TTC549 (cell line): ENCODE data around the gene SERHL2.
"Not testable (repeated sequence)": the region's sequence is repeated elsewhere in the genome, so short reads cannot be mapped to it uniquely, and the experiment has no call there.

Experiments
- FAIRE-seq: peaks from 2 replicates; lab custom pipeline; 2012; peaks lifted over from hg19 to GRCh38; lab: Jason Lieb, UNC

The SERHL2 gene

GRCh38 chr22:42608136-42608822 is 54.5 kb downstream of the SERHL2 start:
- FAIRE-seq = no peak

GRCh38 chr22:42608823-42609361 is 55.1 kb downstream of the SERHL2 start:
- no peak for FAIRE-seq

DNA sequence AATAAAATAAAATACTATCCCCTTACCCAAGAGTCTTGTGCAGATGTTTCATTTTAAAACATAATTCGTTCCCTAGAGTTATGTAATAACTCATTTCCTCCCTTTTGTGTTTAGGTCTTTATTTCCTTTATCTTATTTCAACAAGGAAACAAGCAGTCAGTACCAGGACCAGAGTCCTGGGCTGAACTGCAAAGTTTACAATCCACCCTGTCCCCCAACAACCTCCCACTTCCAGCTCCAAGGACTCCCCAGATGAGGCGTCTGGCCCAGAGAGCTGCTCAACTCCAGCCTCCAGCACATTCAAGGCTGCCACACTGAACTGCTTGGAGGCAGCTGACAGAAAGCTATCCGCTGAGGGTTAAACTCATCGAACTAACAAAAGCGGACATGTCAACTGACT is 56.4 kb downstream of the SERHL2 start:
- FAIRE-seq = no peak

DNA sequence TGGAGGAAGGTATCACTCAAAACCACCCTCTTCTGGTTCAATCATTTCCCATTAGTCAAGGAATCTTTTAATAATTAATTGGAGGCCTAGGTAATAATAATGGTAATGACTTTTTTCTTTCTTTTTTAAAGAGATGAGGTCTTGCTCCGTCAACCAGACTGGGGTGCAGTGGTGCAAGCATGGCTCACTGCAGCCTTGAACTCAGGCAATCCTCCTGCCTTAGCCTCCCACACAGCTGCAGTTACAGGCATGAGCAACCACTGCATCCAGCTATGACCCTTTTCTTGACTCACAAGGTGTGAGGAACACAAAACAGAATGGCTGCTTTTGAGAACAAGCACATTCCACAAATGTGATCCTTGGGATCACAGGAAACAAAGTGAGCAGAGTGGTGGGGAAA is 57.3 kb downstream of the SERHL2 start:
- FAIRE-seq = no peak

DNA sequence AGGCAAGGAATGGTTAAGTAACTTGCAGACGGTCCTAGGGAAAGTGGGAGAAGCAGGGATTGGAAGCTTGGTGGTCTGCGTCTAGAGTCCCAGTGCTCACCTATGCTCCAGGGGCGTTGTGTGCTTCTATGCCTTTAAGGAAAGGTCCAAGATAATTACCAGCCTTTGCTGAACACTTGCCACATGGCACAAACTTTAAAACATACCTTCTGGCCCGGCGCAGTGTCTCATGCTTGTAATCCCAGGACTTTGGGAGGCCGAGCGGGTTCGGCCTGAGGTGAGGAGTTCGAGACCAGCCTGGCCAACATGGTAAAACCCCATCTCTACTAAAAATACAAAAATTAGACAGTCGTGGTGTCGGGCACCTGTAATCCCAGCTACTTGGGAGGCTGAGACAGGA is 58.6 kb downstream of the SERHL2 start:
- FAIRE-seq = no peak

DNA sequence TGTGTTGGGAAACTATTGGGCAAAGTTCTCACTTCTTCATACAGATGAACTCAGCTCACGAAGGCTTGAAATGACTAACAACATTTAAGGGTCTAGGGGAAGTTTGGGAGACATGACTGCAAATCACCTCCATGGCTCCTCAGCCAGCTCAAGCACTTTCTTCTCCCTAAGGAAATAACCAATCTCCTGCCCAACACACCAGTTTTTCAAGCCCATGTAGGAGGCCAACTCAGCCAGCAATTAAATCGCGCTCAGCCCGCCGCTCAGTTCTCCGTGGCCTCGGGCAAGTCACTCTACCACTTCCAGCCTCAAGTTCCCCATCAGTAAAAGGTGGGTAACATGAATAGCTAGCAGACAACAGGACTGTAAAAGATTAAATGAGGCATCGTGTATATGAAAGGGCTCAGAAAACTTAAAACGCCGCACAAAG is 60.1 kb downstream of the SERHL2 start:
- FAIRE-seq = no peak

DNA sequence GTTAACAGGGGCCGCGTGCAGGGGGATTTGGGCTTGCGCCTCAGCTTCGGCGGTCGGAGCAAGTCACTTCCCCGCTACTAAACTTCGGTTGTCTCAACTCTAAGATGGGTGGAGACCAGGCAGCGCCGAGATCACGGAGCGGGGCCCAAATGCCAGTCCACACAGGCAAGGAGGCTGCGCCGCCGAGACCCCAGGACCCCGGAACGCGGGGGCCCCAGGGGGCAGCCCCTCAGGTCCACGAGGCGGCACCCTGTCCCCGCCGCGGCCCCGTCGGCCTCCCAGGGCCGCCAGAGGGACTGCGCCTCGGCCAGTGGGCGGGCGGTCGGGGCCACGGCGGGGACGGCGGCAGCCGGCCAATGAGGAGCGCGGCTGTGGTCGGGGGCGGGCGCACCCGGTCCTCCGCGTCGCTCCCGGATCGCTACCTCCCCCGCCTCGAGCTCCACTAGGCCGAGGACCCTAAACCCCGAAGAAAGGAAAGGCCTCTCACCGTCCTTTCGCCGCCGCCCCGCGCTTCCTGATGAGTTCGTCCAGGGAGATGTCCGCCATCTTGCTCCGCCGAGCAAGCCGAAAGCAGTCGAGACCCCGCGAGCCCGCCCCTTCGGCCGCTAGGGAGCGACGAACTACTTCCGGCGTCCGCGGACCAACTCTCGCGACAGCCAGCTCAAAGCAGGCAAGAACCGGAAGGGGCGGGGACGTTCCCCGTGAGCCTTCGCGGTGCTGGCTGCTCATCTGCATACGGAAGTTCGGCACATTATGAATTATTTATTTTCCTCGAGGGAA is 60.7 kb downstream of the SERHL2 start, which contains the start of gene POLDIP3:
Gene POLDIP3, minus strand, starts transcription at position 572 of the 780 bp plus-strand sequence. Its CDS starts 26 bp downstream, at position 546.
- FAIRE-seq = peak; percentile 89

GRCh38 chr22:42615092-42615859 is 61.5 kb downstream of the SERHL2 start:
- no peak for FAIRE-seq

DNA sequence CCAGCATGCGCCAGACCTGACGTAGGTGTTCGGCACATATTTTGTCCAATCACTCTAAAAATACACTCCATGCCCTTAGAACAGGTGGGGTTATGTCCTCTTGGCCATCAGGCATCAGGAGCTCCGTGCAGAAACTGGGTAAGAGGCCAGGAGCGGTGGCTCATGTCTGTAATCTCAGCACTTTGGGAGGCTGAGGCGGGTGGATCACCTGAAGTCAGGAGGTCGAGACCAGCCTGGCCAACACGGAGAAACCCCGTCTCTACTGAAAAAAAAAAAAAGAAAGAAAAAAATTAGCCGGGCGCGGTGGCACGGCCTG is 62.1 kb downstream of the SERHL2 start:
- not testable (repeated sequence) for FAIRE-seq

DNA sequence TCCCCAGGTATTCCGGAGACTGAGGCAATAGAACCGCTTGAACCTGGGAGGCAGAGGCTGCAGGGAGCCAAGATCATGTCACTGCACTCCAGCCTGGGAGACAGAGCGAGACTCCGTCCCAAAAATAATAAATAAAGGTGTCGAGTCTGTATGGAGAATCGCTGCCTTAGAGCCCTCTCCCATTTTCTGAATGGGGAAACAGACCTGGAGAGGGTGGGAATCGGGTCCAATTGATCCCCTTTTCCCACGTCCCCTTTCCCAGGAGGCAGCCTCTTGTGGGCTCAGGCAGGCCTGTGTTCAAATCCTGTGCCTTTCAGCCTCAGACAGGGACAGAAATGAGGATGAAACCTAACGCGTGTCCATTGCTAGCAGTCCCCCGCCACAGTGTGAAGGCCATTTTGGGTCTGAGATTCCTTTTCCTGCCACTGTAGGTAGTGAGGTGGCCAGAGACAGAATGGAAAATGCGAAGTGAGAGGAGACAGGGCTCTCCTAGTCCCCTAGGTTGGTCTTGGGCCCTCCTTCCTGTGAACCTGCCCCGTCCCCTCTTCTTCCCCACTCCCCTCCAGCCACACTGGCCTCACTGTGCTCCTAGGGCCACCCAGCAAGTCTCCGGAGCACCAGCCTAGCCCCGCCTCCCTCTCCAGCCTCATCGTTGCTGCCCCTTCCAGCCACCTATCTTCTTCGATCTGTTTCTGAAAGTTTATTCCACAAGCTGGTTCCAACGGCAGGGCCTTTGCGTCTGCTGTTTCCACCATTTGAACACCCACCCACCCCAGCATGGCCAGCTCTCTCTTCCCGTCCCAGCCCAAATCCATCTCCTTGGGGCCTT is 63.6 kb downstream of the SERHL2 start:
- no peak for FAIRE-seq

GRCh38 chr22:42619261-42620063 is 65.7 kb downstream of the SERHL2 start:
- FAIRE-seq = no peak

- no peak for FAIRE-seq
Measured at GRCh38 chr22:42620084-42620483, 66.3 kb downstream of the SERHL2 start.

- FAIRE-seq = no peak
Measured at GRCh38 chr22:42621505-42622002, 67.8 kb downstream of the SERHL2 start.

DNA sequence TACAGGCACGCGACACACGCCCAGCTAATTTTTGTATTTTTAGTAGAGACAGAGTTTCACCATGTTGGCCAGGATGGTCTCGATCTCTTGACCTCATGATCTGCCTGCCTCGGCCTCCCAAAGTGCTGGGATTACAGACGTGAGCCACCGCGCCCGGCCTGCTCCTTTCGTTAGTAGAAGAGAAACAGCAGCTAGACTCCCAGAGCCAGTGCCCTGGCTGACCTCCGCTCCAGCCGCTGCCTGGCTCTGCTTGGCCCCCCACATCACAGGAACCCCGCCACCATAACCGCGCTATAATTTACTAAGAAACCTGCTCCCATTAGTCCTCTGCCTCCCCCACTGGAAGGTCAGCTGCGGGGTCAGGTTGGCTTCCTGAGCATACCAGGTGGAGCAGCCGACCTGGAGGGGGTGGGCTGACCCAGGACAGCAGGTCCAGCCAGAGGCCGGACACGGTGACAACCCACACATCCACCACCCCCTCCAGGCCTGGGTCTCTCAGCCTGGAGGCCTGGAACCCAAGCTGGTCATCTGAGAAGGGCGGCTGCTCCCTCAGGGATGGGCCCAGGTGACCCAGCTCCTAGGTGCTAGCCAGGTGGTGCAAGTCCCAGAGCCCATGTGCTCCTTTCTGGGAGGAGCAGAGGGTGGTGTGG is 68.4 kb downstream of the SERHL2 start:
- FAIRE-seq = no peak

DNA sequence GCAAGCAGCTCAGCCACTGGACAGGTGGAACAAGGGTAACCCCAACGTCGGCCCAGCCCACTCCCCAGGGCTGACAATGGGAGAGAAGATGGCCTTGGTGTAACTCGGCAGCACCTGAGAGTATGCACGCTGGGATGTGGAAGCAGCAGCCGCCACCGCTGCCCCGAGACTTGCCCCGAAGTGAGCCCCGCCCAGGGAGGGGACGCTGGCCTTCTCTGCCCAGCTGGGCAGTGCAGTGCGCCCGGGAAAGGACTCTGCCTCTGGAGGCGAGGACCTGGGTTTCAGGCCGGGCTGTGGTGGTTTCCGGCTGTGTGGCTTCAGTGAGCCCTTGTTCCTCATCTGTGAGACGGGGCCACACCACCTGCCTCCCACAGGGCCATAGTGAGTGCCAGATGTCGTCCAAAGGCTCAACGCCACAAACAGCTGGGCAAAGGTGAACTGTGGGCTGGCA is 69.6 kb downstream of the SERHL2 start:
- FAIRE-seq = no peak
